Spleen (tissue), 7 donors: ENCODE measurements around the gene ARRB2.

ENCODE experiments used
- POLR2A ChIP-seq, 3 donors: fragments of 450-650 bp; IDR thresholded peaks; one replicate each; pipeline ENCODE4 v1.5.1; 2017; ENCODE audit warnings: antibody characterized with exemption in 3 of 3, mild to moderate bottlenecking in 1 of 3
- POLR2AphosphoS5 ChIP-seq, 3 donors: sonication (generic); formaldehyde crosslinking; IDR thresholded peaks; one replicate each; pipeline ENCODE4 v1.5.1; 2017; ENCODE audit warnings: antibody characterized with exemption in 3 of 3
- TF ChIP-seq, protein P1 (sequence below), 11 experiments: fragments of 200-600 bp in 7 of 11; fragments of 450-650 bp in 4 of 11; sonication (generic) in 4 of 11; IDR thresholded peaks in 8 of 11; conservative IDR thresholded peaks in 3 of 11; 1 replicate in 7 of 11; 2 replicates in 4 of 11; pipeline versions ENCODE4 v1.4.0 to v1.8.0; 2016 to 2021; ENCODE audit warnings: antibody characterized with exemption in 11 of 11, inconsistent platforms in 4 of 11, mild to moderate bottlenecking in 1 of 11
- donor health status: DM: no; HTN: no; CAD: no; lungs with moderate emphysema.
- donor health status: DM: no; HTN: no; CAD: no.
- donor health status: DM: no; HTN: no; CAD: no.

DNA sequence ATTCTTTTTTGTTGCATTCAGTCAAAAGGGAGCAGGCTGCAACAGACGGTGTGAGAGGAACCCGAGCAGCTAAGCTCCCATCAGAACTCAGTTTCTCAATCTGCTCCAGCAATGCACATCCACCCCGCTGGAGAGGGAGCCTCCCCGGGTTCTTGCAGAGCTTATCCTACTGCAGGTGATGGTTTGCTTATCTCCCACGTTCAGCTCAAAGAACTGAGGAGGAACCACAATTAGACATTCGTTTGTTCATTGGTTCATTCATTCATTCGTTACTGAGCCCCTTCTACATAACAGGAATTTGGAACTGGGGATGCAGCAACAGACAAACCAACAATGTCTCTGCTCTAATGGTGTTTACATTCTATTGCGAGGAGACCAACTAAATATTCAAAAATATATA is 46.7 kb upstream of the ARRB2 start:
- TF ChIP-seq, protein P1, sequence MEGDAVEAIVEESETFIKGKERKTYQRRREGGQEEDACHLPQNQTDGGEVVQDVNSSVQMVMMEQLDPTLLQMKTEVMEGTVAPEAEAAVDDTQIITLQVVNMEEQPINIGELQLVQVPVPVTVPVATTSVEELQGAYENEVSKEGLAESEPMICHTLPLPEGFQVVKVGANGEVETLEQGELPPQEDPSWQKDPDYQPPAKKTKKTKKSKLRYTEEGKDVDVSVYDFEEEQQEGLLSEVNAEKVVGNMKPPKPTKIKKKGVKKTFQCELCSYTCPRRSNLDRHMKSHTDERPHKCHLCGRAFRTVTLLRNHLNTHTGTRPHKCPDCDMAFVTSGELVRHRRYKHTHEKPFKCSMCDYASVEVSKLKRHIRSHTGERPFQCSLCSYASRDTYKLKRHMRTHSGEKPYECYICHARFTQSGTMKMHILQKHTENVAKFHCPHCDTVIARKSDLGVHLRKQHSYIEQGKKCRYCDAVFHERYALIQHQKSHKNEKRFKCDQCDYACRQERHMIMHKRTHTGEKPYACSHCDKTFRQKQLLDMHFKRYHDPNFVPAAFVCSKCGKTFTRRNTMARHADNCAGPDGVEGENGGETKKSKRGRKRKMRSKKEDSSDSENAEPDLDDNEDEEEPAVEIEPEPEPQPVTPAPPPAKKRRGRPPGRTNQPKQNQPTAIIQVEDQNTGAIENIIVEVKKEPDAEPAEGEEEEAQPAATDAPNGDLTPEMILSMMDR (IDR thresholded peaks at IDR 0.05 in 8 of 11, conservative IDR thresholded peaks at IDR 0.05 in 3 of 11): no peak
- no peak for TF ChIP-seq POLR2AphosphoS5 (IDR thresholded peaks at IDR 0.05)
- TF ChIP-seq POLR2A (IDR thresholded peaks at IDR 0.05): no peak
